HG02759 (cell line): ENCODE measurements around the gene IKZF3.
"Not testable (repeated sequence)": the region's sequence is repeated elsewhere in the genome, so short reads cannot be mapped to it uniquely, and the experiment has no call there.

Experiments used
- ATAC-seq: cut with Tn5 transposase; IDR thresholded peaks from one replicate; pipeline ENCODE4 v1.9.1; 2021; ENCODE audit warnings: mild to moderate bottlenecking, moderate library complexity; ENCODE audit not compliant: unreplicated experiment

The IKZF3 gene

GRCh38 chr17:39742126-39742855, 121.8 kb downstream of the IKZF3 start:
- no peak for ATAC-seq

DNA sequence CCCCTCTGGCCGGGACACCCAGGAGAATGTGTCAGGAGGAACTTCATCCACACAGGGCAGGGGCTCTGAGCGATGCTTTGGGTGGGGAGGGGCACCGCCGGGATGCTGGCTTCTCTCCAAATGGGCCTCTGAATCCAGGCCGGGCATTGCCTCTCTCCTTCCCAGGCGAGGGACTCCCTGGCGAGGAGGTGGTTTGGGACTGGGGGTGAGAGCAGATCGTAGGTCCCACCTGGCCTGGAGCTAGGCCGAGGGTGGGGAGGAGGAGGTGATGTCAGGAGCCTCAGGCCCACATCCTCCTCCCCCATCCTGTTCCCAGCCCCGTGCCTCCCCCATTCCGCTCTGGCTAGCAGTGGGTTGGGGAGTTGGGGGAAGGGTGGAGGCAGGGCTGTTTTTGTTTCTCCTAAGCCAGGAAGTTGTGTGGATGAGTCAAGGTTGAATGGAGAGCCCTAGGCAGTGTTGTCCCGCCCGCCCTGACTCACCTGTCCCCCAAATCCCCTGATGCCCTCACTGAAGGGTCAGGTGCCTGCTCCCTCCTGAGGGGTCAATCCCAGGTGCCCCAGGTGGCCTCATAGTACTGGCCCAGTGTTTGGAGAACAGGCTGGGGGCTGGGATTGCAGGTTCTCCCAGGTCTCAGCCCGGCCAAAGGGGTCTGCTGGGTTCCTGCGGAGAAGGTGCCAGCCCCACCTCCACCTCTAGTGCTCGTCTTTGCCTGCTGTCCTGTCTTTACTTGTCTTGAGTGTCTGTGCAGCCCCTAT, 123.6 kb downstream of the IKZF3 start:
- ATAC-seq = no peak

GRCh38 chr17:39739885-39740356, 124.2 kb downstream of the IKZF3 start:
- ATAC-seq = no peak

- ATAC-seq = no peak
Observed at GRCh38 chr17:39738983-39739884, 124.9 kb downstream of the IKZF3 start.

DNA sequence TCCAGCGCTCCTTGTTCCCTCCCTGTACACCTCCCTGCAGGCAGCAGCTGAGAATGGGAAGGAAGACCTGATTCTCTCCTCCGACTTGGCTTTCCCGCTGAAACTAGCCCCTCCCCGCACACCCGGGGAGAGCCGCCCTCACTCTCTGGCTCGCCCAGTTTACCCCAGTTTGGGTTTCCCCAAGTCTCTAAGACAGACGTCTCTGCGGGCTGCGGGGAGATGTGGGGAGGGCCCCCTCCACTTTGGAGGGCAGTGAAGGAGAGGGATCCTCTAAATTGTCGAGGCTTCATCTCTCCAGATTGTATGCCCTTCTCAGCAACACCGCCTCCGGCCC, 125.6 kb downstream of the IKZF3 start:
- no peak for ATAC-seq

DNA sequence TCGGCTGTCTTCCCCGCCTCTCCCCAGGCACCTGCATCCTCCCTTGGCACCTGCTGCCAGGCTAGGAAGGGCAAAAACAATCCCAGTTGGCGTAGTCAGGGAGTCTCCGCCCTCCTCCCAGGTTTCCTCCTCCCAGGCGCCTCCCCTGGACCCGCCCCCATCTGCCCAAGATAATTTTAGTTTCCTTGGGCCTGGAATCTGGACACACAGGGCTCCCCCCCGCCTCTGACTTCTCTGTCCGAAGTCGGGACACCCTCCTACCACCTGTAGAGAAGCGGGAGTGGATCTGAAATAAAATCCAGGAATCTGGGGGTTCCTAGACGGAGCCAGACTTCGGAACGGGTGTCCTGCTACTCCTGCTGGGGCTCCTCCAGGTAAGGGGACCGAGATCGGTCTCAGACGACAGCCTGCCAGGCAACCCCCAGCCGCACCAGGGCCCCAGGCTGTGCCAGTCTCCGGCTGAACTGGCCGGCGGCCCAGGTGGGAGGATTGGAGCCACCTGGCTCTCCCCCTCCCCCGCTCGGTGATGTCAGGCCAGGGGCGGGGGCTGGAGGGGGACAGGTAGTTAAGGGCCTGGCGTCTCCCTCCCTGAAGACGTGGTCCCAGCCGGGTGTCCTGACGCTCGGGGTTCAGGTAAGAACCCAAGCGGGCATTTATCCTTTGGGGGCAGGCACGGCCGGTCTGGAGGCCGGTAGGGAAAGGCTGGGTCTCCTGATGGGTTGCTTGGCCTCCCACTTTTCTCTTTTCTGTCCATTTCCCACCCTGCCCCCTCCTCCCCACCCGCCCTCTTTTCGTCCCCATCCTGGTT, 126.1 kb downstream of the IKZF3 start, which contains the start of gene GRB7:
Gene GRB7, plus strand, starts transcription at position 179 of the 808 bp plus-strand sequence. CDS start 4,364 bp downstream, outside the sequence.
- ATAC-seq = no peak

GRCh38 chr17:39737206-39737759, 126.8 kb downstream of the IKZF3 start:
- no peak for ATAC-seq

DNA sequence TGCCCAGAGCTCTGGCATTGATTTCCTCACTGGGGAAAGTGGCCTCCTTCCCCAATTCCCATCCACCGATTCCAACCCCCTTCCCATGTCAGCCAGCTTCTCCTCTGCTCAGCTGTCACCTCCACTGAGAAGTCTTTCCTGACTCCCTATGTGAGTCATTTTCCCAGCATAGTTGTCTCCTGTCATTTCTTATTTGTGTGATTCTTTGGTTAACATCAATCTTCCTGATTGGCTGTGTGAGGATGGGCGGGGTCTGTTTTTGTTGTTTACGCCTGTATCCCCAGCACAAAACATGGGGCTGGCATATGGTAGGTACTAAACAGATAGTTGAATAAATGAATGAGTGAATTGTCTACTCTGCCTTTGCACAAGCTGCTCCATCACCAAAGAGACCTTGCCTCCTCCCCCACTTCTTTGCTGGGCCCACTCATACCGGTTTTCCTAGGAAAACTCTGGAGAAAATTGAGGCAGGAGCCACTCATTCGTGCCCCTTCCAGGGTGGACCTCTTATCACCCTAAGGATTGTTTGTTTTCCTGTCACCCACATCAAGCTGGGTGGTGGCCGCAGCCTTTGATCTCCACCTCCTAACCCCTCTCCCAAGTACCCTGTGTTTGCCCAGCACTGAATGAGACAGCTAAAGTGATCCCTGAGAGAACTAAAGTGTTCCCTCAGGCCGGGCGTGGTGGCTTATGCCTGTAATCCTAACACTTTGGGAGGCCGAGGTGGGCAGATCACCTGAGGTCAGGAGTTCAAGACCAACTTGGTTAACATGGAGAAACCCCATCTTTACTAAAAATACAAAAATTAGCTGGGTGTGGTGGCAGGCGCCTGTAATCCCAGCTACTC, 127.6 kb downstream of the IKZF3 start:
- no peak for ATAC-seq

DNA sequence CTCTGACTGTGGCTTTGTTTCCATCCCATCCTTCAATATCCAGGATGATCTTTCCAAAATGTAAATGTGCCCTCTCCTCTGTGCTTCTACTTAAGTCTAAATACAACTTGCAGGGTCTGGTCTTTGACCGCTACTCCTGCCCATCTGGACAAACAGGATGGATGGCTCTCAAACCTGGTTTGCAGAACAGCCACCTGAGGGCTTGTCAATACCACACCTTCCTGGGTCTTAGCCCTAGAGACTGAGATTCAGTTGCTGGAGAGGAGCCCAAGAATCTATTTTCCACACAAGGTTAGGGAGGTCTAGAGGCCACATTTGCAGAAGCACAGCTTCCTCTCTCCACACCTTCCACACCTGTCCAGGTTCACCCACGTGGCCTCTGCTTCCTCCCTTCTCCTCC, 128.2 kb downstream of the IKZF3 start:
- no peak for ATAC-seq

GRCh38 chr17:39732586-39732985, 131.5 kb downstream of the IKZF3 start:
- no peak for ATAC-seq

GRCh38 chr17:39730095-39730921, 133.8 kb downstream of the IKZF3 start, which contains the start of gene MIEN1:
TSS of gene MIEN1 (minus strand) at chr17:39730532. CDS start at chr17:39730495, 37 bp downstream.
- peak; percentile 90 for ATAC-seq

DNA sequence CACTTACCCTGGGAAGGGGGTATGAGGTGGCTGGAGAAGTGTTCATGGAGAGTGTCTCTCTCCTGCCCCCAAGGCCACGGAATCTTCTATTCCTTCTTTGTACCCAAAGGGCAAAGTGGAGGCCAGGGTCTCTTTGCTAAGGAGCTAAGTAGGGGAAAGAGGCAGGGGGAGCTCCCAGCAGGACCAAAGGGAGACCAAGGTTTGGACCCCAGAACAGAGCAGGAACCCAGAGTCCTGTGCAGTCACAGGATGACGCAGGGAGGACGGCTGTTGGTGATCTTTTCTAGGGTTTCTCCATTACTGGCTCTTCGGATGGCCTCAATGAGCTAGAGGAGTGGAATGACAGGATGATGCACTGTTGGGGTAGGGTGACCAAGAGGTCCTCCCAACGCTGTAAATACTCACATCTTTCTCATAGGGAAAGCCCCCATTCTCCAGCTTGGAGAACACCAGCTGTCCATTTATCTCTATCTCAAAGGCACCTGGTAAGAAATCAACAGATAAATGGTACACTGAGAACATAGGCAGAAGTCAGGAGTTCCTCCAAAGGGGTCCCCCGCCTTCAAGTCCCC, 134.7 kb downstream of the IKZF3 start:
- no peak for ATAC-seq

DNA sequence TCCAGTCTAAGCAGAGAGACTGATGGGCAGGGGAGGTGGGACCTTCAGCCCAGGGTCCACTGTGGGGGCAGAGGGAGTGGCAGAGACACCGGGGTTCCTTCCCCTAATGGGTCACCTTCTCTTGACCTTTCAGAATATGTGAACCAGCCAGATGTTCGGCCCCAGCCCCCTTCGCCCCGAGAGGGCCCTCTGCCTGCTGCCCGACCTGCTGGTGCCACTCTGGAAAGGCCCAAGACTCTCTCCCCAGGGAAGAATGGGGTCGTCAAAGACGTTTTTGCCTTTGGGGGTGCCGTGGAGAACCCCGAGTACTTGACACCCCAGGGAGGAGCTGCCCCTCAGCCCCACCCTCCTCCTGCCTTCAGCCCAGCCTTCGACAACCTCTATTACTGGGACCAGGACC, 136.6 kb downstream of the IKZF3 start:
- ATAC-seq = no peak

DNA sequence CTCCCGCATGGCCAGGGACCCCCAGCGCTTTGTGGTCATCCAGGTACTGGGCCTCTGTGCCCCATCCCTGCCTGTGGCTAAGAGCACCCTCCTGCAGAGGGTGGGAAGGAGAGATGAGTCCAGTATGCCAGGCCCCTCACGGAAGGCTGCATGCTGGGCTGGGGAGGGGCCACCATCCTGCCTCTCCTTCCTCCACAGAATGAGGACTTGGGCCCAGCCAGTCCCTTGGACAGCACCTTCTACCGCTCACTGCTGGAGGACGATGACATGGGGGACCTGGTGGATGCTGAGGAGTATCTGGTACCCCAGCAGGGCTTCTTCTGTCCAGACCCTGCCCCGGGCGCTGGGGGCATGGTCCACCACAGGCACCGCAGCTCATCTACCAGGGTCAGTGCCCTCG, 137.5 kb downstream of the IKZF3 start:
- no peak for ATAC-seq

GRCh38 chr17:39725923-39726322, 138.2 kb downstream of the IKZF3 start:
- not testable (repeated sequence) for ATAC-seq

GRCh38 chr17:39724731-39725130, 139.4 kb downstream of the IKZF3 start:
- ATAC-seq = no peak

DNA sequence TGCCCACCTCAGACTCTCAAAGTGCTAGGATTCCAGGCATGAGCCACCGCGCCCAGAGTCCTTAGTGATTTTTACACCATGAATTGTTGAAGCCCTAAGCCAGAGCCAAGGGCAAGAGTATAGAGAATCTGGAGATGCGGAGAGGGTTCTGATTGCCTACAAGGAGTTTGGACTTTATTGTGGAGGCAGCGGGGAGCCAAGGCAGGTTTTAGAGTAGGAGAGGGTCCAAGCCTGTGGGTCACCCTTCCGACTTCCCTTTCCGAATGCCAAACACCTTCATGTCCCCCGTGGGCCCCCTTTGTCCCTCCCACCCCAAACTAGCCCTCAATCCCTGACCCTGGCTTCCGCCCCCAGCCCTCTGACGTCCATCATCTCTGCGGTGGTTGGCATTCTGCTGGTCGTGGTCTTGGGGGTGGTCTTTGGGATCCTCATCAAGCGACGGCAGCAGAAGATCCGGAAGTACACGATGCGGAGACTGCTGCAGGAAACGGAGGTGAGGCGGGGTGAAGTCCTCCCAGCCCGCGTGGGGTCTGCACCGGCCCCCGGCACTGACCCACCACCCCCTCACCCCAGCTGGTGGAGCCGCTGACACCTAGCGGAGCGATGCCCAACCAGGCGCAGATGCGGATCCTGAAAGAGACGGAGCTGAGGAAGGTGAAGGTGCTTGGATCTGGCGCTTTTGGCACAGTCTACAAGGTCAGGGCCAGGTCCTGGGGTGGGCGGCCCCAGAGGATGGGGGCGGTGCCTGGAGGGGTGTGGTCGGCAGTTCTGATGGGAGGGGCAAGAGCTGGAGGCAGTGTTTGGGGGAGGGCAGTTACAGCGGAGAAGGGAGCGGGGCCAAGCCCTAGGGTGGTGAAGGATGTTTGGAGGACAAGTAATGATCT, 140.9 kb downstream of the IKZF3 start:
- no peak for ATAC-seq
